ENCODE data around the gene ALB.

The ALB gene

DNA sequence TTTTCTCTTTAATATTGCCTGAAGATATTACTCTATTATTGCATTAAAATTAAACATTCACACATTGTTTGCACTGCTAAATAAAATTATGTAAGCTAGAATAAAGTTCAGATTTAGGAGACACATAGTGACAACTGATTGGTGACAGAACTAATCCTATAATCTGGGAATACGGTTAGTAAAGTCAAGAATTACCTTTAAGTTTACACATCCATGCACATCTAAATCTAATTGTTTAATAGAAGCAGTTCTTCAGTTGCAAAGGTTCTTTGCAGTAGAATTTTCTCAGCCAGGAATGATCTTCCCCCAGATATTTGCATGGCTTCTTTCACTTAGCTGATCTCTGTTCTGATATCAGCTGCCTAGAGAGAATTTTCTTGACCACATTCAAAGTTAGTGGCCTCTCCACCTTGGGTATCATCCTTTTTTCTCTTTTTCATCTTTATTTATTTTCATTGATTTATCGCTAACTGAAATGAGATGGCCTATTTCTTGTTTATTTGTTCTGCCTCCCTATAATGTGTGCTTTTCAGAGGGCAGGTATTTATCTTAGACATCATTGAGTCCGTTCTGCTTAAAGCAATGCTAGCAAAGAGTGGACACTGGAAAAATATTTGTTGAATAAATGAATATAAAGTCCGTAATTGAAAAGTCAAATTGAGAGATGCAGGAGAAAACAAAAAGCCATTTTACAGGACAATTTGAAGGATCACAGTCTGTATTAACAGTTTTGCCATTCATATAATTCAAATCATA, 44.5 kb downstream of the ALB start:
- DNase-seq (ENCODE audit: low read depth in 1 of 2, low spot score in 1 of 2), result no peak
- TF ChIP-seq, protein P1, sequence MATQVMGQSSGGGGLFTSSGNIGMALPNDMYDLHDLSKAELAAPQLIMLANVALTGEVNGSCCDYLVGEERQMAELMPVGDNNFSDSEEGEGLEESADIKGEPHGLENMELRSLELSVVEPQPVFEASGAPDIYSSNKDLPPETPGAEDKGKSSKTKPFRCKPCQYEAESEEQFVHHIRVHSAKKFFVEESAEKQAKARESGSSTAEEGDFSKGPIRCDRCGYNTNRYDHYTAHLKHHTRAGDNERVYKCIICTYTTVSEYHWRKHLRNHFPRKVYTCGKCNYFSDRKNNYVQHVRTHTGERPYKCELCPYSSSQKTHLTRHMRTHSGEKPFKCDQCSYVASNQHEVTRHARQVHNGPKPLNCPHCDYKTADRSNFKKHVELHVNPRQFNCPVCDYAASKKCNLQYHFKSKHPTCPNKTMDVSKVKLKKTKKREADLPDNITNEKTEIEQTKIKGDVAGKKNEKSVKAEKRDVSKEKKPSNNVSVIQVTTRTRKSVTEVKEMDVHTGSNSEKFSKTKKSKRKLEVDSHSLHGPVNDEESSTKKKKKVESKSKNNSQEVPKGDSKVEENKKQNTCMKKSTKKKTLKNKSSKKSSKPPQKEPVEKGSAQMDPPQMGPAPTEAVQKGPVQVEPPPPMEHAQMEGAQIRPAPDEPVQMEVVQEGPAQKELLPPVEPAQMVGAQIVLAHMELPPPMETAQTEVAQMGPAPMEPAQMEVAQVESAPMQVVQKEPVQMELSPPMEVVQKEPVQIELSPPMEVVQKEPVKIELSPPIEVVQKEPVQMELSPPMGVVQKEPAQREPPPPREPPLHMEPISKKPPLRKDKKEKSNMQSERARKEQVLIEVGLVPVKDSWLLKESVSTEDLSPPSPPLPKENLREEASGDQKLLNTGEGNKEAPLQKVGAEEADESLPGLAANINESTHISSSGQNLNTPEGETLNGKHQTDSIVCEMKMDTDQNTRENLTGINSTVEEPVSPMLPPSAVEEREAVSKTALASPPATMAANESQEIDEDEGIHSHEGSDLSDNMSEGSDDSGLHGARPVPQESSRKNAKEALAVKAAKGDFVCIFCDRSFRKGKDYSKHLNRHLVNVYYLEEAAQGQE (IDR thresholded peaks at IDR 0.05; ENCODE audit: insufficient replicate concordance, low read depth), result no peak
- no peak for TF ChIP-seq POLR2AphosphoS5 (IDR thresholded peaks at IDR 0.05; ENCODE audit: low read depth)
- TF ChIP-seq GABPA (IDR thresholded peaks at IDR 0.05; ENCODE audit: low read depth), result no peak
- TF ChIP-seq, protein P2, sequence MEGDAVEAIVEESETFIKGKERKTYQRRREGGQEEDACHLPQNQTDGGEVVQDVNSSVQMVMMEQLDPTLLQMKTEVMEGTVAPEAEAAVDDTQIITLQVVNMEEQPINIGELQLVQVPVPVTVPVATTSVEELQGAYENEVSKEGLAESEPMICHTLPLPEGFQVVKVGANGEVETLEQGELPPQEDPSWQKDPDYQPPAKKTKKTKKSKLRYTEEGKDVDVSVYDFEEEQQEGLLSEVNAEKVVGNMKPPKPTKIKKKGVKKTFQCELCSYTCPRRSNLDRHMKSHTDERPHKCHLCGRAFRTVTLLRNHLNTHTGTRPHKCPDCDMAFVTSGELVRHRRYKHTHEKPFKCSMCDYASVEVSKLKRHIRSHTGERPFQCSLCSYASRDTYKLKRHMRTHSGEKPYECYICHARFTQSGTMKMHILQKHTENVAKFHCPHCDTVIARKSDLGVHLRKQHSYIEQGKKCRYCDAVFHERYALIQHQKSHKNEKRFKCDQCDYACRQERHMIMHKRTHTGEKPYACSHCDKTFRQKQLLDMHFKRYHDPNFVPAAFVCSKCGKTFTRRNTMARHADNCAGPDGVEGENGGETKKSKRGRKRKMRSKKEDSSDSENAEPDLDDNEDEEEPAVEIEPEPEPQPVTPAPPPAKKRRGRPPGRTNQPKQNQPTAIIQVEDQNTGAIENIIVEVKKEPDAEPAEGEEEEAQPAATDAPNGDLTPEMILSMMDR (IDR thresholded peaks at IDR 0.05; ENCODE audit: insufficient read depth, low read length), result no peak
- no peak for TF ChIP-seq SPI1 (IDR thresholded peaks at IDR 0.05; ENCODE audit: borderline replicate concordance, low read depth)
- Histone ChIP-seq H3K4me3 (replicated peaks; ENCODE audit: insufficient read depth, low read length) (no peak overlapping the region), H3K27me3 (ENCODE audit: insufficient read depth, poor library complexity, severe bottlenecking) (peaks cover 6% of the 10 kb centered on the region), H3K27ac (replicated peaks) (no peak overlapping the region)

DNA sequence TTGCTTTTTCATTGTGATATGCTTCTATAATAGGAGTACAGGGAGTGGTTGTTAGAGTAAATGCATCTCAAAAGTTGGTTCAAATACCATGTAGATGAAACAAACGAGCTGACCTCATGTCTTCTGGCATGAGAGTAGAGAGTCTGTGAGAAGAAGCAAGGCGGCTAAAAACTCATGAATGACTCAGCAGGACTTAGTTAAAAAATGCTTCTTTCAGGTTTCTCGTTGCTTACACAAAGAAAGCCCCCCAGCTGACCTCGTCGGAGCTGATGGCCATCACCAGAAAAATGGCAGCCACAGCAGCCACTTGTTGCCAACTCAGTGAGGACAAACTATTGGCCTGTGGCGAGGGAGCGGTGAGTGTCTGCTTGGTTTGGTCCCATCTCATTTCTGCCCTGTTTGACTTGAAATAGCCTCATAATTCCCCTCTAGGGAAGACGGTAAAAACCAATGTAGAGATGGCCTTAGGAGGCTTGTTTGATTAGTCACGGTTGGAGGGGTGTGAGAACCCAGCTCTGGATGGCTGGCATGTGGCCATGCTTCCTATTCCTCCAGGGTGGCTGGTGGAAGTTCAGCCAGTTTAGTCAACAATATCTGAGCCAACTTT, 46.4 kb downstream of the ALB start:
- no peak overlapping the region for H3K27ac ChIP-seq (replicated peaks)
- TF ChIP-seq, protein P2 (IDR thresholded peaks at IDR 0.05; ENCODE audit: insufficient read depth, low read length), result no peak
- TF ChIP-seq POLR2AphosphoS5 (IDR thresholded peaks at IDR 0.05; ENCODE audit: low read depth) (no peak), SPI1 (IDR thresholded peaks at IDR 0.05; ENCODE audit: borderline replicate concordance, low read depth) (no peak), GABPA (IDR thresholded peaks at IDR 0.05; ENCODE audit: low read depth) (no peak)
- TF ChIP-seq, protein P1 (IDR thresholded peaks at IDR 0.05; ENCODE audit: insufficient replicate concordance, low read depth), result no peak
- no peak for DNase-seq (ENCODE audit: low read depth in 1 of 2, low spot score in 1 of 2)
- no peak overlapping the region for H3K4me3 ChIP-seq (replicated peaks; ENCODE audit: insufficient read depth, low read length)
- H3K27me3 ChIP-seq (ENCODE audit: insufficient read depth, poor library complexity, severe bottlenecking), result peaks cover 2% of the 10 kb centered on the region

DNA sequence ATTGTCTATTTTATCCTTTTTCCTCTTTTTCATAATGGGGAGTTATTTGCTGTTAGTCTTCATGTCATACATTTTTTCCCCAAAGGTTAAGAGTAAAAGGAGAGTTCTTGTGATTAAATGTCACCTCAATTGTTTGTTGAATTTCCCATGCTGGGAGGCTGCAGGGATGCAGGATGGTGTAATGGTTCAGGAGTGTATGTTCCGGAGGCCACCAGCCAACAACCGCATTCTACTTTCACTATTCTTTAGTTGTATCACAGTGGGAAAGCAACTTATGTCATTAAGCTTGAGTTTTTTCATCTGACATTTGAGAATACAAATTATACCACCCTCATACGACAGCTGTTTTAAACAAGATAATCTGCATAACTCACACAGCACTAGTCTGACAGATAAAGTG, 47.3 kb downstream of the ALB start:
- Histone ChIP-seq H3K4me3 (replicated peaks; ENCODE audit: insufficient read depth, low read length) (no peak overlapping the region), H3K27me3 (ENCODE audit: insufficient read depth, poor library complexity, severe bottlenecking) (peaks cover 2% of the 10 kb centered on the region), H3K27ac (replicated peaks) (no peak overlapping the region)
- TF ChIP-seq, protein P2 (IDR thresholded peaks at IDR 0.05; ENCODE audit: insufficient read depth, low read length), result no peak
- TF ChIP-seq, protein P1 (IDR thresholded peaks at IDR 0.05; ENCODE audit: insufficient replicate concordance, low read depth), result no peak
- no peak for TF ChIP-seq GABPA (IDR thresholded peaks at IDR 0.05; ENCODE audit: low read depth)
- TF ChIP-seq POLR2AphosphoS5 (IDR thresholded peaks at IDR 0.05; ENCODE audit: low read depth), result no peak
- TF ChIP-seq SPI1 (IDR thresholded peaks at IDR 0.05; ENCODE audit: borderline replicate concordance, low read depth), result no peak
- DNase-seq (ENCODE audit: low read depth in 1 of 2, low spot score in 1 of 2), result no peak

Measured in HL-60 (cell line).